Mesenchymal stem cell (in vitro differentiated cells and primary cell): ENCODE data around the gene PJA2.

ENCODE experiments used
- DNase-seq: peaks from one replicate; pipeline ENCODE4 v3.0.0-alpha.2; 2013
- H2AFZ ChIP-seq: one replicate; pipeline ENCODE4 v1.6.1; 2013; ENCODE audit warnings: low read depth, mild to moderate bottlenecking, control low read depth, inconsistent platforms, low read length, moderate library complexity
- H2AK5ac ChIP-seq: 2 replicates; pipeline ENCODE4 v1.6.1; 2013; ENCODE audit warnings: low read length, moderate library complexity, mild to moderate bottlenecking, inconsistent platforms; ENCODE audit not compliant: severe bottlenecking
- H2BK120ac ChIP-seq: one replicate; pipeline ENCODE4 v1.6.1; 2013; ENCODE audit warnings: low read depth, mild to moderate bottlenecking, inconsistent platforms, low read length, moderate library complexity
- H2BK12ac ChIP-seq, 2 experiments: one replicate each; pipeline ENCODE4 v1.6.1; 2013; ENCODE audit warnings: inconsistent platforms in 2 of 2, low read length in 2 of 2, mild to moderate bottlenecking in 2 of 2, moderate library complexity in 2 of 2, control low read depth in 1 of 2
- H2BK15ac ChIP-seq: one replicate; pipeline ENCODE4 v1.6.1; 2013; ENCODE audit warnings: mild to moderate bottlenecking, low read depth, inconsistent platforms; ENCODE audit not compliant: poor library complexity, severe bottlenecking
- H2BK5ac ChIP-seq: 2 replicates; pipeline ENCODE4 v1.6.1; 2013; ENCODE audit warnings: low read depth, mild to moderate bottlenecking, low read length, control low read depth, inconsistent platforms; ENCODE audit not compliant: poor library complexity, severe bottlenecking
- H3K14ac ChIP-seq, 2 experiments: one replicate each; pipeline ENCODE4 v1.6.1; 2013; ENCODE audit warnings: inconsistent platforms in 2 of 2, low read length in 2 of 2, control low read depth in 1 of 2, mild to moderate bottlenecking in 1 of 2, moderate library complexity in 1 of 2
- H3K18ac ChIP-seq, 2 experiments: one replicate each; pipeline ENCODE4 v1.6.1; 2013; ENCODE audit warnings: inconsistent platforms in 2 of 2, low read length in 2 of 2, control low read depth in 1 of 2, low read depth in 1 of 2, mild to moderate bottlenecking in 1 of 2
- H3K23ac ChIP-seq, 2 experiments: one replicate each; pipeline ENCODE4 v1.6.1; 2013; ENCODE audit warnings: inconsistent platforms in 2 of 2, low read length in 2 of 2, mild to moderate bottlenecking in 2 of 2, moderate library complexity in 2 of 2, control low read depth in 1 of 2
- H3K27ac ChIP-seq: 2 replicates; pipeline ENCODE4 v1.5.1; 2013; ENCODE audit warnings: mild to moderate bottlenecking, moderate library complexity, low read length, control low read depth, inconsistent platforms; ENCODE audit not compliant: poor library complexity, severe bottlenecking
- H3K27me3 ChIP-seq, 2 experiments: 2 replicates each; pipeline versions ENCODE4 v1.6.1 to v1.7.0; 2013; ENCODE audit warnings: low read length in 2 of 2, mild to moderate bottlenecking in 2 of 2, moderate library complexity in 2 of 2, control low read depth in 1 of 2, inconsistent platforms in 1 of 2; ENCODE audit not compliant: control insufficient read depth in 1 of 2, insufficient read depth in 1 of 2
- H3K36me3 ChIP-seq, 2 experiments: 2 replicates each; pipeline versions ENCODE4 v1.6.1 to v1.7.0; 2013; ENCODE audit warnings: low read length in 2 of 2, control low read depth in 1 of 2, inconsistent platforms in 1 of 2, low read depth in 1 of 2, mild to moderate bottlenecking in 1 of 2; ENCODE audit not compliant: insufficient read depth in 2 of 2, control insufficient read depth in 1 of 2
- H3K4ac ChIP-seq, 2 experiments: one replicate each; pipeline ENCODE4 v1.6.1; 2013; ENCODE audit warnings: inconsistent platforms in 2 of 2, low read length in 2 of 2, mild to moderate bottlenecking in 2 of 2, moderate library complexity in 2 of 2, control low read depth in 1 of 2, low read depth in 1 of 2
- H3K4me1 ChIP-seq: 2 replicates; pipeline ENCODE4 v1.6.1; 2013; ENCODE audit warnings: low read depth, low read length, control low read depth; ENCODE audit not compliant: control insufficient read depth, insufficient read depth
- H3K4me2 ChIP-seq: 2 replicates; pipeline ENCODE4 v1.6.1; 2013; ENCODE audit warnings: low read length, mild to moderate bottlenecking, inconsistent platforms; ENCODE audit not compliant: poor library complexity, severe bottlenecking
- H3K4me3 ChIP-seq, 2 experiments: 2 replicates each; pipeline versions ENCODE4 v1.5.1 to v1.7.0; 2013; ENCODE audit warnings: low read length in 2 of 2, mild to moderate bottlenecking in 2 of 2, control low read depth in 1 of 2, low read depth in 1 of 2; ENCODE audit not compliant: insufficient read depth in 1 of 2
- H3K79me1 ChIP-seq: replicated peaks from 2 replicates; pipeline ENCODE4 v1.6.1; 2013; ENCODE audit warnings: mild to moderate bottlenecking, control low read depth, low read length, inconsistent platforms; ENCODE audit not compliant: poor library complexity, severe bottlenecking
- H3K9ac ChIP-seq: 2 replicates; pipeline ENCODE4 v1.7.0; 2013; ENCODE audit warnings: mild to moderate bottlenecking, low read length, moderate library complexity
- H3K9me3 ChIP-seq: 2 replicates; pipeline ENCODE4 v1.7.0; 2013; ENCODE audit warnings: mild to moderate bottlenecking, low read length; ENCODE audit not compliant: control insufficient read depth
- H4K8ac ChIP-seq: one replicate; pipeline ENCODE4 v1.6.1; 2013; ENCODE audit warnings: inconsistent platforms, mild to moderate bottlenecking, low read length, moderate library complexity
- H4K91ac ChIP-seq: one replicate; pipeline ENCODE4 v1.6.1; 2013; ENCODE audit warnings: mild to moderate bottlenecking, low read length, inconsistent platforms
- WGBS: methylation state at CpG from one replicate; pipeline ENCODE4 v1.1.7; 2013; ENCODE audit warnings: mixed read lengths; 5-methylcytosine and 5-hydroxymethylcytosine counted together

PJA2 gene

DNA sequence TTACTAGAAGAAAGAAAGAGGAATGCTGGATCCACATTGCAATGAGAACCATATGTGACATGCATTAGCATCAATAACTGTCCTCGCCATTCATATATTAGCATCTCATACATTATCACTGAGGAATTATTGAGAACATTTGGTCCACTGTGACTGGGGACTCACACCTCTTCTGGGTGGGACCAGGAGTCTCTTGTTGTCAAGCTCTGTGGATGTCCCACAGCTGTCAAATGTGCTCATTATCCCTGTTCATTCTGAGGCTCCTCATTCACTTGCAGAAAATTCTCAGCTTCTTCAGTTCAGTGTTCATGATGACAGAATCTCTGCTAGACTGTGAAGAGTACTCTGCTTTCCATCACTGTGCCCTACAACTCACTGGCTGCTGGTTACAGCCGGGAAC lies 109.4 kb downstream of the PJA2 start:
- H3K9ac ChIP-seq = no peak overlapping the region
- no peak for DNase-seq

DNA sequence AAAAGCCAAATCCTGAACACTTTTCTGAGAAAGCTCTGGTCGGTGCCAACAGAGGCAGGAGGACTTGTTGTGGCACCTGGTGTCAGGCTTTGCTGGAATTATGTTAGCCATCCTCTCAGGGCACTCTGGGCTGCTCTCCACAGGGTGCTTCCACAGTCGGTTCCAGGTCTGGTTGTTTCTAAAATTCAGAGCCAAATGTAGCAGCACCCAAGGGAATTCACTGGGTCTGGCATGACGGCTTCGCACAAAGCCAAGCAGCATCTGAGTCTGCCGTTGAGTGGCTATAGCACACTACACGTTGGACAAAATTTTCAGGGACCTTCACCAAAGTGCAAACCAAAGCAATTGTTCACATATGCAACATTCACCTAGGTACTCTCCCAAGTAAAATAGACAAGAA lies 110.2 kb downstream of the PJA2 start:
- H3K9me3 ChIP-seq = peaks cover 7% of the 10 kb centered on the region
- H2BK15ac ChIP-seq = no peak overlapping the region

More for the DNA sequence above, 109.4 kb downstream of the PJA2 start:
- no peaks in the 10 kb centered on the region for H3K4me1 ChIP-seq
- H2BK15ac ChIP-seq = no peak overlapping the region
- WGBS = 100% methylated on average over 2 of the region's 2 CpGs
- no peak overlapping the region for H3K18ac ChIP-seq
- H2BK120ac ChIP-seq = no peak overlapping the region
- peaks cover 0 to 11% of the 10 kb centered on the region in 2 experiments for H3K27me3 ChIP-seq
- no peak overlapping the region for H2AFZ ChIP-seq
- H3K23ac ChIP-seq = no peak overlapping the region
- H2BK12ac ChIP-seq = no peak overlapping the region
- no peaks in the 10 kb centered on the region for H3K79me1 ChIP-seq
- H2BK5ac ChIP-seq = no peak overlapping the region
- no peak overlapping the region for H3K27ac ChIP-seq
- H4K91ac ChIP-seq = no peak overlapping the region
- H3K4ac ChIP-seq = no peak overlapping the region
- no peaks in the 10 kb centered on the region for H3K9me3 ChIP-seq
- H3K4me2 ChIP-seq = no peak overlapping the region
- no peak overlapping the region for H3K4me3 ChIP-seq
- H3K14ac ChIP-seq = no peak overlapping the region
- H3K36me3 ChIP-seq = no peaks in the 10 kb centered on the region
- no peak overlapping the region for H2AK5ac ChIP-seq
- no peak overlapping the region for H4K8ac ChIP-seq

DNA sequence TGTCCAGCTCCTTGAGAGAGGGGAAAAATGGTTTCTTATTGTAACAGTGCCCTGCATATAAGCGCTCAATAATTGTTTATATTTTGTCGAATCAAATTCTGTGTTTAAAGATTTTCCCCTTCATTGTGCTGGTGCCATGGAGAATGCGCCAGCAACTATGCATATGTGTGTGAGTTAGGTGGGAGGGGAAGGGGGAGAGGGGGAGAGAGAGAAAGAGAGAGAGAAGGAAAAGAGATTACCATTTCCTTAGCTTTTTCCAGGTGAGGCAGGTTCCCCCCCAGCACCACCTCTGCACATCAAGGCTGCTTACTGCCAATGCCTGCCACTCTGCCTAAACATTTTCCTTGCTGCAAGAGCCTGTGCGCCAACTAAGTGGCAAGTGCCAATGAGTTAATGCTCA lies 111.0 kb downstream of the PJA2 start:
- no peak overlapping the region for H3K4ac ChIP-seq
- H3K4me1 ChIP-seq = no peaks in the 10 kb centered on the region
- no peaks in the 10 kb centered on the region for H3K36me3 ChIP-seq
- DNase-seq = no peak
- H3K27ac ChIP-seq = no peak overlapping the region
- no peak overlapping the region for H2BK5ac ChIP-seq
- H3K9me3 ChIP-seq = peaks cover 7% of the 10 kb centered on the region
- H3K4me2 ChIP-seq = no peak overlapping the region
- H2BK120ac ChIP-seq = no peak overlapping the region
- H4K91ac ChIP-seq = no peak overlapping the region
- no peak overlapping the region for H3K4me3 ChIP-seq
- no peak overlapping the region for H3K9ac ChIP-seq
- no peak overlapping the region for H3K14ac ChIP-seq
- no peaks in the 10 kb centered on the region for H3K79me1 ChIP-seq
- WGBS = 68% methylated on average over 4 of the region's 4 CpGs
- no peak overlapping the region for H3K18ac ChIP-seq
- H4K8ac ChIP-seq = no peak overlapping the region
- no peak overlapping the region for H2BK15ac ChIP-seq
- no peak overlapping the region for H2AFZ ChIP-seq
- peaks cover 0 to 10% of the 10 kb centered on the region in 2 experiments for H3K27me3 ChIP-seq
- H3K23ac ChIP-seq = no peak overlapping the region
- H2BK12ac ChIP-seq = no peak overlapping the region
- no peak overlapping the region for H2AK5ac ChIP-seq

More for the DNA sequence above, 110.2 kb downstream of the PJA2 start:
- Histone ChIP-seq H3K4me1 (no peaks in the 10 kb centered on the region), H2AFZ (no peak overlapping the region), H3K27ac (no peak overlapping the region), H3K18ac (no peak overlapping the region), H4K8ac (no peak overlapping the region), H2BK120ac (no peak overlapping the region), H3K23ac (no peak overlapping the region), H2BK5ac (no peak overlapping the region), H2AK5ac (no peak overlapping the region), H3K4me3 (no peak overlapping the region), H3K4me2 (no peak overlapping the region), H2BK12ac (no peak overlapping the region), H3K14ac (no peak overlapping the region), H4K91ac (no peak overlapping the region), H3K79me1 (no peaks in the 10 kb centered on the region), H3K36me3 (no peaks in the 10 kb centered on the region), H3K27me3 (peaks cover 0 to 11% of the 10 kb centered on the region in 2 experiments), H3K4ac (no peak overlapping the region), H3K9ac (no peak overlapping the region)
- WGBS = 90% methylated on average over 6 of the region's 6 CpGs
- no peak for DNase-seq

DNA sequence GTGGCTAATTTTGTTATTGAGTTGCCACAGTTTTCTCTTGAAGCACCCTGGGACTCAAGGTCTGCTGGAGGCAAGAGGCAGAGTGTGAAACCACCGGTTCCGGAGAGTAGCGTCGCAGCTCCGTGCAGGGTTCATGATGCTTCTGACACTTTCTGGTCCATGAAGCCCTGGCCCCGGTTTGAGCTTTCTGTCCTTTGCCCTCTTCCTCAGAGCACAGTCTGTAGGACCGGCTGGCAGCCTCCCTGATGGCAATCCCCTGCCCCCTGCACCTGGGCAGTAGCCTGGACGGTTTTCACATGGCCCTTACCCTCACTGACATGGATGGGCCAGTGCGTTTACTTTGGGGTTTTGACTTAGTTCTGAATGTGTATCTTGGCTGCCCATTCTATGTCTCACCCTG lies 111.9 kb downstream of the PJA2 start:
- Histone ChIP-seq H3K23ac (no peak overlapping the region), H2BK5ac (no peak overlapping the region), H2AFZ (no peak overlapping the region), H3K9me3 (peaks cover 13% of the 10 kb centered on the region), H2AK5ac (no peak overlapping the region), H2BK12ac (no peak overlapping the region), H3K18ac (no peak overlapping the region), H3K27me3 (peaks cover 0 to 6% of the 10 kb centered on the region in 2 experiments), H3K27ac (no peak overlapping the region), H3K36me3 (no peaks in the 10 kb centered on the region), H4K91ac (no peak overlapping the region), H3K4me1 (no peaks in the 10 kb centered on the region), H2BK15ac (no peak overlapping the region), H4K8ac (no peak overlapping the region), H3K4me3 (no peak overlapping the region), H3K14ac (no peak overlapping the region), H2BK120ac (no peak overlapping the region), H3K79me1 (no peaks in the 10 kb centered on the region), H3K4ac (no peak overlapping the region), H3K9ac (no peak overlapping the region), H3K4me2 (no peak overlapping the region)
- 93% methylated on average over 8 of the region's 9 CpGs for WGBS
- no peak for DNase-seq
